Fibroblast of upper back skin (primary cell): ENCODE results near the gene GPAT2.
A peak's percentile ranks its signal among the peaks of the same experiment; 100 is the strongest.
"Not testable (repeated sequence)": the region's sequence is repeated elsewhere in the genome, so short reads cannot be mapped to it uniquely, and the experiment has no call there.

Source experiments
- DNase-seq: peaks from one replicate; pipeline ENCODE4 v3.0.0-alpha.2; 2013

The GPAT2 gene

DNA sequence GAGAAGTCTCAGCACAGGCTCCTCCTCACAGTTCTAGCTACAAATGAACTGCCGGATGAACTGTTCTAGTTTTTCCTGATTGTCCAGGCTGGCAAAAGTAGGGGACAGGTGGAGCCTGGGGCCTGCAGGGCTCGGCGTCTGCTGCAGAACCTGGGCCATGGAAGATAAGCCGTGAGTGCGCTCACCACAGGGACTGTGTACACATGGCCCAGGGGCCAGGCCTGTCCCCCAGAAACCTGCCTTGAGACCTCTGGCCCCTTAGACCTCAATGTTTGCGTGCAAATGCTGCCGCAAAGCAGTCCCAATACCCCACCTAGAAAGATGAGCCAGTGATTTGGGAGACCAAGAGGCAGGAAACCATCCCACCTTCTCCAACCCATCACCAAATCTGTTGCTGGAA, 12.6 kb downstream of the GPAT2 start:
- not testable (repeated sequence) for DNase-seq

DNA sequence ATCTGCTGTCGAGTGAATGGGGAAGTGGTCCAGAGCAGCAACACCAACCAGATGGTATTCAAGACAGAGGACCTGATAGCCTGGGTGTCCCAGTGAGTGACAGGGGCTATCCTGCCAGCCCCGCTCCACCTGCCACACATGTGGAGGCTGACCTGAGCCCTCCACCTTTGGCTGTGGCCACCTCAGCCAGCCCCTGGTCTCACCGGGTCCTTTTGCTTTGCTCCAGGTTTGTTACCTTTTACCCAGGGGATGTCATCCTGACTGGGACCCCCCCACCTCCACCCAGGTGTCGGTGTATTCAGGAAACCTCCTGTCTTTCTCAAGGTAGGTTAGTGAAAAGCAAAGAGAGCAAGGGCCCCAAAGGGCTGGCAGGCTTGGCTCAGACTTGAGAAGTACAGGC, 13.6 kb downstream of the GPAT2 start:
- not testable (repeated sequence) for DNase-seq

DNA sequence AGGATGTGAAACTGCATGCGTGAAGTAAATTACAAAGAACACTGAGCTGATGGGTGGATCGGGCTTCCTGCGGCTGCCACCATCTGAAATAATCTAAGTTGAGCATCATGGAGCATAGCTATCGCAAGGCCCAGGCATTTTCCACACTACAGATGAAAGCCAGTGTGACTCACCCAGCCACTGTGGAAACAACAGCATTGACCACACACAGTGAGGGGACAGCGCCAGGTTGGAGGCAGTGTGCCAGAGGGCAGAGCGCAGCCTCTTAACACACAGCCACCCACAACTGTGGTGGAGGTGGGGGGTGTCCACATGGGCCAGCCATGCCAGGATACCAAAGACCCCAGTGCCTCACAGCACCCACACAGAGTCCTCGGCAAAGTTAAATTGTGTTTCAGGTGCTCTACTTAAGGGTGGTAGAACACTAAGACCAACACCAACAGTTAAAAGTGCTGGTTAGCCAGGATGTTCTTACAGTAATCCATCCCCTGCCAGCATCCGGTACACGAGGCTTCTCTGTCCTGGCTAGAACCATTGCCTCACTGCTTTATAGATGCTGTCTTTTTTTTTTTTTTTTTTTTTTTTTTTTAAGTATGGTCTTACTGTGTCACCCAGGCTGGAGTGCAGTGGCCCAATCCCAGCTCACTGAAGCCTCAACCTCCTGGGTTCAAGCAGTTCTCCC, 14.7 kb downstream of the GPAT2 start:
- not testable (repeated sequence) for DNase-seq

DNA sequence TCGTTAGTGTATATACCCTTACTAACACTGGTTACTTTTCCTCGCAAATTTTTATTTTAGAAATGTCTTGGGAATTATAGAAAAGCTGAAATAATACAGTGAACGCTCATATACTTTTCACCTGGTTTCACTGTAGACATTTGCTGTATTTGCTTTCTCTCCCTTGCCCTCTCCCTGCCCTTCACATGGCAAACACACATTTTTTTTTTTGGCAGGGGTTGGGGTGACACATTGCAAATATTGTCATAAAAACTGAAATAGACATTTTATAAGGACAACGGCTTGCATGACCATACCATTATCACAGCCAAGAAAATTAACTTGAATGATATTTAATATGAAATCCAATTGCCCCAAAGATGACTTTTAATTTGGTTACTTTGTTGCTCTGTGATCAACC, 18.4 kb downstream of the GPAT2 start:
- not testable (repeated sequence) for DNase-seq

DNA sequence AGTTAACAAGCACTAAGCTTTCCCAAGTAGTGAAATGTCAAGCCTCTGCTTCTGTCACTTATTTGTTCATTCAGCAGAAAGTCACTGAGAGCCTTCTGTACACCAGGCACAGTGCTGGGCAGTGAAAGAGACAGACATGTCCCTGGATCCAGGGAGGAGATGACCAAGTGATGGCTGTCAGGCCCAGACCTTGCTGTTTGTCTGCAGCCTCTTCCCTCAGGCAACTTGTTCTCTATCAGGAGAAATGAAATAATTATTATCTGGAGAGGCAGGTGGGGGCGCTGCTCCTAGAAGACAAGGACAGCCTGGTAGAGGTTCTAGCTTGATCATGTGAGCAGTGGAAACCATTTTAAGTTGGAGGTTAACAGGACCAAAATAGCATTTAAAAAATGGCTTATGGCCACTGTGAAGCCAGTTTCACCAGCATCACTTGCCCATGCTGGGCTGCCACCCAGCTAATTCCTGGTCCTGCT, 21.9 kb downstream of the GPAT2 start:
- DNase-seq, result not testable (repeated sequence)

DNA sequence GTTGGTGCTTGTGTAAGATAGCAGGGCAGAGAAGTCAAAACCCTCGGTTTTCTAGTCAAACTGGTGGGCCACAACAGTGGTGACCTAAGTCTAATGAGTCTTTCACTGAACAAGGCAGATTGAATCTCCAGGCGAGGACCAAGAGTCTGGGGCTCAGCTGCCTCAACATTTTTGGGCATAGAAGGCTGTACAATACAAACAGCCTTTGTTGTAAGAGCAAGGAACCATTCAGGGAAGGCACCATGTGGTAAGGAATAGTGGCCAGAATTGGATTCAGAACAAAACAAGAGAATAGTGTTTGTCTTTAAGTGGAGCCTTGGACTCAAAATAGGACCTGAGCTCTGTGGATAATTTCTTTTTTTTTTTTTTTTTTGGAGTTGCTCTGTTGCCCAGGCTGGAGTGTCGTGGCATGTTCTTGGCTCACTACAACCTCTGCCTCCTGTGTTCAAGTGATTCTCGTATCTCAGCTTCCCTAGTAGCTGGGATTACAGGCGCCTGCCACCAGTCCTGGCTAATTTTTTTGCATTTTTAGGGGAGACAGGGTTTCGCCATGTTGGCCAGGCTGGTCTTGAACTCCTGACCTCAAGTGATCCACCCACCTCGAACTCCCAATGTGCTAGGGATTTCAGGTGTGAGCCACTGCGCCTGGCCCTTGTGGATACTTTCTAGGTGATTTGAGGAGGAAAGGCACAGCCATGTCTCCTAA, 22.5 kb downstream of the GPAT2 start:
- DNase-seq, result not testable (repeated sequence)

DNA sequence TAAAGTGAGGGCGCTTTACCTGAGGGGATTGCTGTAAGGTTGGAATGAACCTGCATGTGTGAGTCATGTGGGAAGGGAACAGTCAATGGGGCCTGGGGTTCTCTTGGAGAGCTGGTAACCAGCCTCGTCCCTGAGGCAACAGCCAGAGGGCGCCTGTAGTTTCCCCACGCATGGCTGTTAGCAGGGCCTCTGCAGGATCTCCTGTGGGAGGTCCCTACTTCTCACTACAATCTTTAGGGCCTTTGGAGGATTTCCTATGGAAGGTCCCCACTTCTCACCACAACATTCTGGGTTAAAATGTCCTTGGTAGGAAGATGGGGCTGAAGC, 23.6 kb downstream of the GPAT2 start:
- peak; percentile 18 for DNase-seq

DNA sequence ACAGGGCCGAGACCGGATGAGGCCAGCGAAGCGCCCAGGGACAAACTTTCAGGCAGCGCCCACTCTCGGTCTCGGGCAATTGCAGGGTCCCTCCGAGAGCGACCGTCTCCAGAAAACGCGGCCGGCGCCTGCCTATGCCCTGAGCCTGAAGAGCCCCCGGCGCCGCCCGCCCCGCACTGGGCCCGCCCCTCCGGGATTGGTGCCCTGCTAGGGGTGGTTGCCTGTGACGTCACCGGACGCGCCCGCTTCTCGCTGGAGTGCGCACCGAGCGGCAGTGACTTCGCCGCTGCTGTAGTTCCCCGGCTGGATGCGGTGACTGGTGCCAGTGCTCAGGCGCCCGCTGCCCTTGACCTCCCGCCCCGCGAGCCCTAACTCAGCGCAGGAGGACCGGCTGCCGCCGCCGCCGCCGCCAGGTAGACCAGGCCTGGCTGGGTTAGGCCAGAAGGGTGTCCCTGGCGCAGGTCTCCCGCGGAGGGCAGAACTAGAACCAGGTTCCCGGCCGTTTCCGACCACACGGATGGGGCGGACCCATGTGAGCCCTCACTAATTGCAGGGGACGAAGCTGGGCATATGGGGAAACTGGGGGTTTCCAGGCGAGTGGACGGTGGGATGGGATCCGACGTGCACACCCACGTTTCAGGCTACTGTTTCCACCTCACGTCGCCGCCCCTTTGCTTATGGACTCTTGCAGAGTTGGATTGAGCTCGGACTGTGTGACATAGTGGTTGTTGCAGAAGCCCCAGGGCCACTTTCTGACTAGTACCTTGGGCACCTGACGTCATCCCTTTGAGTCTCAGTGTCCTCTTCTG, 24.2 kb downstream of the GPAT2 start:
- peak; percentile 84 for DNase-seq

DNA sequence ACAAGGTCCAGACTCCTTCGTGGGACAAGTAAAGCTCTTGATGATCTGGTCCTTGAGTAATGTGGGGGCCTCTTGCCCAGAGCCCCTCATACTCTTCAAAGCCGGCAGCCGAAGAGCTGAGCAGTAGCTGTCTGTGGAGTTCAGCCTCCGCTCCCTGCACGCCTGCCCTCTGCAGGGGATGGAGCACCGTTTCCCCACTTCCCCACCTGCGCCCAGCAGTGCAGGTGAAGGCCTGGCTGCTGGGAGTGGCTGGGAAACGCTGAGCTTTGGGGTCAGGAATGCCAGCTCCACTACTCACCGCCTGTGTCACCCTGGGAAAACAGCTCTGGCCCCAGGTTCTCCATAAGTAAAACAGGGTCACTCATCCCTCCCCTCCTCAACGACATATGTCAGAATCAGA, 24.9 kb downstream of the GPAT2 start:
- DNase-seq, result not testable (repeated sequence)

DNA sequence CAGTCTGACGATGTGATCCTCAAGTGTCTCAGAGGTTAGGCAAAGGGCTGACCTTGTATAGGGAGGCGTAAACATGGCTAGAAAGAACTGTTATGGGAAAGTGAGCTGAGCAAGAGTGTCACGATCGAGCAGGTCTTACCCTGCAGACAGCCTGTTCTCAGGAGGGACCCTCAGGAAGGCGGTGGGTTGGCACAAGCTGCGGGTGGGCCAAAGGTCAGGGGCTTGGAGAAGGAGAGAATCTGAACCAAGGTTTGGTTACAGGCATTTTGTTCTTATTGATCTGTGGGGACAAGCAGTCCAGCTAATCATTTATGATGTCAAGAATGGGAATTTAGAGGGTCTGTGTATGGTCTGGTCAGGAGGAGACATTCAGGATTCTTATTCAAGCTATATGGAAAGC, 26.7 kb downstream of the GPAT2 start:
- DNase-seq, result not testable (repeated sequence)

DNA sequence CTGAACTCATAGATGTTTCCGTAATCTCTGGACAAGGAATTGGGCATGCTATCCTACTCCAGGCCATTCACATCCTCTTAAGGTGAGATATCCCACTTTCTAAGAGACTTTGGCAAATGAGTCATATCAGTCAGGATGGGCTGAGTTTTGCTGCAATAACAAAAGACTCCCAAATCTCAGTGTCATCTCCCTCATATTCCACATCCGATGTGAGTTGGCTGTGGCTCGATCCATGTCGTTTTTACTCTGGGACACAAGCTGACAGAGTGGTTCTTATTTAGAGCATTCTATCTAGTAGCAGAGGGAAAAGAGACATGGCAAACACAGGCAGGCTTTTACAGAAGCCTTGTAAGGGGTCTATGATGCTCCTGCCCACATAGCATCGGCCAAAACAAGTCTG, 28.5 kb downstream of the GPAT2 start:
- not testable (repeated sequence) for DNase-seq

DNA sequence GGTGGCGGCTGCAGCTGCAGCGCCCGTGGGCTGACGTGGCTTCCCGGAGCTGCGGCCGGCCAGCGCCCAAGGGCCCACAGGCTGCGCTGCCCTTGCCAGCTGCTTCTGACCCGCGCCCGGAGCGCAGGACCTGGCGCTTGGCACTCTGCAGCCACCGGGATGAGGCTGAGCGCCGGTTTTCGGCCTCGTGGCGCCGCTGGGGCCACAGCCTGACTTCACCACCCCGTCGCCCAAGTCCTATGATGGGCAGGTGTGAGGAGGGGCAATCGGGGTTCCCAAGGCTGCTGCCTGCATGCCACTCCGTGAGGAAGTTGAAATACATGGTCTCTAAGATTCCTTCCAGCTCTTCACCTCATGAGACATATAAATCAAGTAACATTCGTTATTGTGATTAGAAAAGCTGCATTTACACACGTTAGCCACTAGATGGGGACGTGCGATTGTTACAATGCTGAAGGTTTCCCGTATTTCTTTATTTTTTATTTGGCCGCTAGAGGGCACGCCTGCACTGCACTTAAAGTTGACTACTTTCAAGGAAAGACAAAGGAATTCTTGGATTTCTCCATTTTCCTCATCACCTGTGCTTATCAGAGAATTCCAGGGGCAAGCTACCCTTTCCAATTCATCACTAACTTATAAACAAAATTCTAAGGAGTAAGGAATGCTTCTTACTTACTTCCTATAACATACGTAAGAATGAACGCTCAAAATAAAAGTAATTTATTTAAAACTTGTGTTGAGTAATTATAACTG, 42.0 kb downstream of the GPAT2 start:
- peak; percentile 51 for DNase-seq

DNA sequence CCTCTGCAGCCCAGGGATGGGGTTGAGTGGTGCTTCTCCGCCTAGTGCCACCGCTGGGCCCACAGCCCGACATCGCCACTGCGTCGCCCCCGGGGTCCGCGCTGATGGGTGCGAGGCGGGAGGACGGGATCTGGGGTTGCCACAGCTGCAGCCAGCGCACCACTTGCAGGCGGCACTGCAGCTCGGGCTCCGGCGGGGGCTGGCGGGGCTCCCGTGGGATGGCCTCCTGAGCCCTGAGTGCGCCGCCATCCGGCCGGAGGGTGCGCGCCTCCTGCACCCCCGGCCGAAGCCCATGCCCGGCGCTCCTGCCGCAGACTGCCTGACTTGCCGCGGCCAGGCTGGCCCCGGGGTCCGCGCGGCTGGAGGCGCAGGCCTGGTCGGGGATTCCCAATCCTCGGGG, 42.6 kb downstream of the GPAT2 start:
- not testable (repeated sequence) for DNase-seq

DNA sequence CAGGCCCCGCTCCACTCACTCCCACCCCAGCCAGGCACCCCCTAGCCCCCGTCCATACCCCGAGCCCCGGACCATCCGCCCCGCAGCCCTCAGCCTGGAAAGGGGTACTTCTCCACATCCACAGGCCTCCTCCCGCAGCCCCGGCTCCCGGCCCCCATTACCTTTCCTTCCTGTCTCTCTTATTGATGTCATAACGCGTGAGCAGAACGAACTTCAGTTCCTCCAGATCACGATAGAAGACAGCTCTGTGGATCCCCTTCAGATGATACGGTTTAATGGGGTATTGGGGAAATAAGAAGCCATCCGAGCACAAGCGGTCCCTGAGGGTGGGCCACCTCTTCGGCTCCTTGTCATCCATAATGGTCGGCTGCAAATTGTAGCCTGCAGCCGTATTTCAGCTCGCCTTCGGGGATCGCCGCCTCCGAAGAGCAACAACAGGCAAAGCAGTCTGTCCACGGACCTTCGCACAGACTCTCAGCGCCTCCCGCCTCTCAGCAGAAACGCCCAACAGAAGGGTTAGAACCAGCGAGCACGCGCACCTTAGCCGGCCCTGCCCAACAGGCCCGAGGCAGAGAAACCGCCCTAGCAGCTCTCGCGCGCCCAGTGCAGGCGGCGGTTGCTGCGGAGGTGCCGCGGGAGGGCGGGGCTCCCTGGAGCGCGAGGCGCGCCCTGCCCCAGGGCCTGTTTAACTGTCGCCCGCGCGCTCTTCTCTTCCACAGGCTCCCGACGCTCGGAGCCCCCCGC, 43.2 kb downstream of the GPAT2 start, which contains the start of gene ANKRD36C:
Gene ANKRD36C, minus strand, starts transcription at position 474 of the 744 bp plus-strand sequence. Its CDS starts 116 bp downstream, at position 358.
- peak; percentile 16 for DNase-seq

DNA sequence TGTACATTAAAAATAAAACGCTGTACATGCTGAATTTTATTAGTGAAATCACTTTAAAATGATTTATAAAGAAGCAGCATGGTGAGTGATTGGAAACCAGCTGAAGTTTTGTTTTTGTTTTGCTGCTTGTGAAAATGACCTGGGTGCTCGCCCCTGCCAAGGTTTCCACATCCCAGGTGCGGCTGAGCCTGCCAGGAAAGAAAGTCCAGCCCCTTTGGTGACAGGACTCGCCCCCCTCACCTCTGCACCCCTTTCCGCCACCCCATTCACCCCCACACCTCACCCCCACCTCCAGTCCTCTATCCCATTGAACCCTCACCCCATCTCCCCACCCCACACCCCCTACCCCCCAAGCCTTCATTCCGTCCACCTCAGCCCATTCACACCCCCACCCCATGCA, 43.8 kb downstream of the GPAT2 start:
- not testable (repeated sequence) for DNase-seq
